CD4-positive, CD25-positive, alpha-beta regulatory T cell (primary cell): Measurements from ENCODE around the gene MCC. TPM values are rescaled to one million over a fixed set of nuclear protein-coding genes. Genes with fewer than 3 reads are reported as not detected.
A peak's percentile ranks its signal among the peaks of the same experiment; 100 is the strongest.

Experiments used
- ATAC-seq, 2 donors: fragments of 150-1000 bp; cut with Tn5 transposase; one replicate each; pipeline ENCODE4 v1.10.0; 2021; ENCODE audit warnings: low read depth in 2 of 2, moderate number of reproducible peaks in 2 of 2, moderate library complexity in 1 of 2
- DNase-seq, 3 donors: peaks; one replicate each; pipeline versions ENCODE4 v3.0.0 to v3.0.0-alpha.2; 2012 to 2022; ENCODE audit warnings: mixed read lengths in 1 of 3
- H3K27ac ChIP-seq: one replicate; pipeline ENCODE4 v1.7.0; 2013; ENCODE audit warnings: mild to moderate bottlenecking, low read length; ENCODE audit not compliant: insufficient read depth, poor library complexity, severe bottlenecking
- H3K27me3 ChIP-seq: one replicate; pipeline ENCODE4 v1.7.0; 2013; ENCODE audit warnings: low read length; ENCODE audit not compliant: control insufficient read depth, insufficient read depth
- H3K36me3 ChIP-seq: one replicate; pipeline ENCODE4 v1.7.0; 2013; ENCODE audit warnings: mild to moderate bottlenecking, low read length, moderate library complexity; ENCODE audit not compliant: control insufficient read depth, insufficient read depth
- H3K4me1 ChIP-seq: 2 replicates; pipeline ENCODE4 v1.7.0; 2013; ENCODE audit warnings: mild to moderate bottlenecking, low read length; ENCODE audit not compliant: insufficient read depth, control insufficient read depth, poor library complexity, severe bottlenecking
- H3K4me3 ChIP-seq: one replicate; pipeline ENCODE4 v1.7.0; 2013; ENCODE audit warnings: low read depth, mild to moderate bottlenecking, low read length, moderate library complexity
- H3K9me3 ChIP-seq, 2 experiments: 1 replicate in 1 of 2; 2 replicates in 1 of 2; pipeline ENCODE4 v1.7.0; 2013; ENCODE audit warnings: low read length in 2 of 2, mild to moderate bottlenecking in 1 of 2, moderate library complexity in 1 of 2; ENCODE audit not compliant: control insufficient read depth in 2 of 2
- H3K27ac Mint-ChIP-seq, 3 donors: one replicate each; pipeline ENCODE4 v1.8.0; 2020 to 2022; ENCODE audit warnings: mild to moderate bottlenecking in 3 of 3, mixed read lengths in 3 of 3, moderate library complexity in 2 of 3
- H3K27me3 Mint-ChIP-seq: one replicate; pipeline ENCODE4 v1.8.0; 2022; ENCODE audit warnings: mild to moderate bottlenecking, mixed read lengths
- H3K36me3 Mint-ChIP-seq: one replicate; pipeline ENCODE4 v1.8.0; 2020; ENCODE audit warnings: mixed read lengths
- H3K4me1 Mint-ChIP-seq, 4 donors: one replicate each; pipeline ENCODE4 v1.8.0; 2020 to 2022; ENCODE audit warnings: mixed read lengths in 4 of 4, mild to moderate bottlenecking in 1 of 4
- H3K4me3 Mint-ChIP-seq, 4 donors: one replicate each; pipeline ENCODE4 v1.8.0; 2020 to 2022; ENCODE audit warnings: mild to moderate bottlenecking in 4 of 4, mixed read lengths in 4 of 4, moderate library complexity in 3 of 4
- H3K9me3 Mint-ChIP-seq, 7 donors: one replicate each; pipeline ENCODE4 v1.8.0; 2020 to 2022; ENCODE audit warnings: mixed read lengths in 7 of 7, mild to moderate bottlenecking in 3 of 7, moderate library complexity in 2 of 7
- polyA plus RNA-seq, 4 donors: library from polyadenylated mRNA; unstranded; fragments of 300-500 nt; fragmentation: Illumina TruSeq; gene quantifications; one replicate each; pipeline ENCODE4 v1.2.3, GENCODE V29; 2021
- total RNA-seq: library from RNA; stranded (reverse); gene quantifications from one replicate; pipeline ENCODE4 v1.2.3, GENCODE V29; 2022

Gene MCC
- total and polyA plus RNA-seq, 5 donors from 2014 or later = 0.47 to 11.1 (median 3.4) TPM

DNA sequence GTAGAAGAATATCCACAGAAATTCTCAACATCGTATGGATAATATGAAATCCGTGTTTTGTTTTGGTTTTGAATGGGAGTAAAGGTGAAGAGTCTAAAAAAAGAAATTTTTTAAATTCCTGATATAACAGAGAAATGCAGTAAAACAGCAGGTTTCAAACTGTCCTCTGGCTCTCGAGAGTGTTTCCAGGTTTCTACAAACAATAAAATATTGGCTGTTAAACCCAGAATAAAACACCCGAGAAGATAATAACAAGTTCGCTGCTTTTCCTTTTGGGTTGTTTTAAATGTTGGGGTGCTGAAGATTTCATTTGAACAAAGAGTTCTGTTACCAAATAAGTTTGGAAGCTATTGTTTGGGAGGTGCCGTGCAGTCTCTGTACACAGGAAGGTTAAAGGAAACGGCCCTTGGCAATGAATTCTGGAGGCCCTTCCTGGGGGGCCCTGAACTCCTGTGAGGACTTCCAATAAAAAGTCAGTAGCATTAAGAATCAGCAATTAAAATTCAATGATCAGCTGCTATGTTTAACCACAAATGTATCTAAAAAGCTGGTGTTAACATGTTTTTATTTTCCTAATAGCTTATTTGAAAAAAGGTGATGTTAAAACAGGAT, 269.2 kb downstream of the MCC start:
- Histone ChIP-seq H3K27ac (no peak overlapping the region), H3K4me3 (no peak overlapping the region), H3K27me3 (no peaks in the 10 kb centered on the region), H3K4me1 (no peaks in the 10 kb centered on the region), H3K9me3 (no peaks in the 10 kb centered on the region), H3K36me3 (no peaks in the 10 kb centered on the region)
- Mint-ChIP-seq H3K36me3 (no peaks in the 10 kb centered on the region), H3K27ac (peak overlapping the region in 1 of 3 donors; percentile 70), H3K9me3 (no peaks in the 10 kb centered on the region), H3K4me1 (peaks cover 0 to 3% (median 0%) of the 10 kb centered on the region in 4 donors), H3K27me3 (no peaks in the 10 kb centered on the region), H3K4me3 (no peak overlapping the region)
- no peak for ATAC-seq
- no peak for DNase-seq

DNA sequence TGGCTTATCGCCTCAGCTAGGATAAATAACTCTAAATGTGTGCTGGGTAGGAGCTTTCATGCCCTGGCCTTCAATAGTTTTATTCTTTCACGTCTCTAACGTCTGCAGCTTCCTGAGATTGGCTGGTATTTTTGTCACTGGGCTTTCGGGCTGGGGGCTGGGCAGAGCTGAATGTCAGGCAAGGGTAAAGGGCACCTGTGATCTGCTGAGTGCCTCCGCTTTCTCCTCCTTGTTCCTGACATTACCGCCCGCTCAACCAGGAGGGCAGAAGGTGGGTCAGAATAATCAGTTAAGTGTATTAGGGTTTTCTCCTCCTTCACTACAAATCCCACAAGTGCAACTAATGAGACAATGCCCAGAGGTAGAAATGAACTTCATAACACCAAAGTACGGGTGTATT, 270.1 kb downstream of the MCC start:
- H3K4me3 ChIP-seq = no peak overlapping the region
- no peaks in the 10 kb centered on the region for H3K4me1 ChIP-seq
- DNase-seq = no peak
- no peak for ATAC-seq
- Mint-ChIP-seq H3K4me1 (peaks cover 0 to 3% (median 0%) of the 10 kb centered on the region in 4 donors), H3K36me3 (no peaks in the 10 kb centered on the region), H3K9me3 (no peaks in the 10 kb centered on the region), H3K27me3 (no peaks in the 10 kb centered on the region), H3K27ac (no peak overlapping the region), H3K4me3 (no peak overlapping the region)
- H3K27ac ChIP-seq = no peak overlapping the region
- H3K9me3 ChIP-seq = no peaks in the 10 kb centered on the region
- H3K36me3 ChIP-seq = no peaks in the 10 kb centered on the region
- H3K27me3 ChIP-seq = no peaks in the 10 kb centered on the region

DNA sequence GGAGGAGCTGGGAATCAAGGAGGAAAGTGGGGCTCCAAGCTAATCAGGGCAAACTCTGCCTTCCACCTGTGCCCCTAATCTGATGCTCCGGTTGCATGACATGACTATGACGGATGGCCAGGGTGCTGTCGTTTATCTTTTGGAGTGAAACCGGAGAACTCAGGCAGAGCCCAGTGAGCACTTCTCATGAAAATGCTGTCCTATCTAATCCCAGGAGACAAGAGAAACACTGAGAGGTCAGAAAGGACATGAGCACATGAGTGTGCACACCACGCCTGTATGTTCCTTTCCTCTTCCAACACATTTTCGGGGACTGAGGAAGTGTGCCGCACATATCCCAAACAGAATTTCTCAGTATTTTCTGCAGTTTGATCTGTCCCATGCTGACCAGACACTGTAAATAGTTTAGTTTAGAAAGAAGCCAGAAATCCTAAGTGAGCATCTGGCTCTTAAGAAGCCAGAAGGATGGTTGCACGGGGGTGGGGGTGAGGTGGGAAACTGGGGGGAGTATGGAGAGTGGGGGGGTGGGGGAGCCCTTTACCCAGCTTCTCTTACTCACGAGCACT, 270.6 kb downstream of the MCC start:
- Histone ChIP-seq H3K27me3 (no peaks in the 10 kb centered on the region), H3K36me3 (no peaks in the 10 kb centered on the region), H3K4me1 (no peaks in the 10 kb centered on the region), H3K9me3 (no peaks in the 10 kb centered on the region), H3K27ac (no peak overlapping the region), H3K4me3 (no peak overlapping the region)
- H3K36me3 Mint-ChIP-seq = no peaks in the 10 kb centered on the region
- DNase-seq = no peak
- H3K9me3 Mint-ChIP-seq = no peaks in the 10 kb centered on the region
- no peak for ATAC-seq
- no peak overlapping the region for H3K27ac Mint-ChIP-seq
- H3K27me3 Mint-ChIP-seq = no peaks in the 10 kb centered on the region
- peaks cover 0 to 3% (median 0%) of the 10 kb centered on the region in 4 donors for H3K4me1 Mint-ChIP-seq
- no peak overlapping the region for H3K4me3 Mint-ChIP-seq

DNA sequence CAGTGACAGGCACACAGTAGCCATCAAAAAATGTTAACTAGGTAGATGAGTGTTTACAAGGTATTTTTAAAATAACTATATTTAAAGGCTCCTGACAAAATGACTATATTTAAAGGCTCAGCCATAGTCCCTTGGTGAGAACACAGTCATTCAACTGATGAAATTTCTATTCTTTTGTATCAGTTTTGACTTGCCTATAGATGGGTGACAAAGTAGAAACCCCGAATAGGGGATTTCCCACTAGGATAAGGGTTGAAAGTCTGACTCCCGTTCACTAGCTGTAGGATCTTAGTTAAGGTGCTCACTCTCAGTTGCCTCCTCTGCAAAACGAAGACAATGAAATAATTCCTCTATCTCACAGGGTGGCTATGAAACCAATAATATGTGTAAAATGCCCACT, 271.7 kb downstream of the MCC start:
- DNase-seq = no peak
- Histone ChIP-seq H3K4me3 (no peak overlapping the region), H3K27me3 (no peaks in the 10 kb centered on the region), H3K27ac (no peak overlapping the region), H3K36me3 (no peaks in the 10 kb centered on the region), H3K9me3 (no peaks in the 10 kb centered on the region), H3K4me1 (no peaks in the 10 kb centered on the region)
- Mint-ChIP-seq H3K4me1 (peaks cover 0 to 3% (median 0%) of the 10 kb centered on the region in 4 donors), H3K27me3 (no peaks in the 10 kb centered on the region), H3K36me3 (no peaks in the 10 kb centered on the region), H3K27ac (no peak overlapping the region), H3K4me3 (no peak overlapping the region), H3K9me3 (no peaks in the 10 kb centered on the region)
- no peak for ATAC-seq

DNA sequence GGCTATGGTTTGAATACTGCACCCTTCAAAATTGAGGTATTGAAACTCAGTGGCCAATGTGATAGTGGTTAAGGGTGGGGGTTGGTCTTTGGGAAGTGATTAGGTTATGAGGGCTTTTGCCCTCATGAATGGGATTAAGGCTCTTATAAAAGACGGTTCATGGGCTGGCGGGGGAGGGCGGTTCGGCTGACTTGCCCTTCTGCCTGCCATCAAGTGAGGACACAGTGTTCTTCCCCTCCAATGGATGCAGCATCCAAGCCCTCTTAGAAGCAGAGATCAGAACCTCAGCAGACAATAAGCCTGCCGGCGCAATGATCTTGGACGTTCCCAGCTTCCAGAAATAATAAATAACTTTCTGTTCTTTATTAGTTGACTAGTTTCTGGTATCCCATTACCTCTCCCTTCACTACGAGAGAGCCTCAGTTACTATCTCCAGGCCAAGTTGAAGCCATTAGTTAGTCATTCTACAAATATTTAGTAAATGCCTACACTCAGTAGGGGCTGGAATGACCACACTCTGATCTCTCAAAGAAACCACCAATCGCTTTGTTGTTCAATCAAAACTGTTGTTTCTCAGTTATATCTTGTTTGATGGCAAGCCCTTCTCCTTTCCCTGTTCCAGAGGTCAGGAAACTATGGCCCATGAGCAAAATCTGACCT, 272.7 kb downstream of the MCC start:
- DNase-seq = no peak
- Histone ChIP-seq H3K4me1 (no peaks in the 10 kb centered on the region), H3K36me3 (no peaks in the 10 kb centered on the region), H3K27me3 (no peaks in the 10 kb centered on the region), H3K27ac (no peak overlapping the region), H3K4me3 (no peak overlapping the region), H3K9me3 (no peaks in the 10 kb centered on the region)
- Mint-ChIP-seq H3K4me1 (peaks cover 0 to 3% (median 0%) of the 10 kb centered on the region in 4 donors), H3K4me3 (no peak overlapping the region), H3K27me3 (peaks cover 5% of the 10 kb centered on the region), H3K27ac (no peak overlapping the region), H3K9me3 (no peaks in the 10 kb centered on the region), H3K36me3 (no peaks in the 10 kb centered on the region)
- ATAC-seq = no peak

DNA sequence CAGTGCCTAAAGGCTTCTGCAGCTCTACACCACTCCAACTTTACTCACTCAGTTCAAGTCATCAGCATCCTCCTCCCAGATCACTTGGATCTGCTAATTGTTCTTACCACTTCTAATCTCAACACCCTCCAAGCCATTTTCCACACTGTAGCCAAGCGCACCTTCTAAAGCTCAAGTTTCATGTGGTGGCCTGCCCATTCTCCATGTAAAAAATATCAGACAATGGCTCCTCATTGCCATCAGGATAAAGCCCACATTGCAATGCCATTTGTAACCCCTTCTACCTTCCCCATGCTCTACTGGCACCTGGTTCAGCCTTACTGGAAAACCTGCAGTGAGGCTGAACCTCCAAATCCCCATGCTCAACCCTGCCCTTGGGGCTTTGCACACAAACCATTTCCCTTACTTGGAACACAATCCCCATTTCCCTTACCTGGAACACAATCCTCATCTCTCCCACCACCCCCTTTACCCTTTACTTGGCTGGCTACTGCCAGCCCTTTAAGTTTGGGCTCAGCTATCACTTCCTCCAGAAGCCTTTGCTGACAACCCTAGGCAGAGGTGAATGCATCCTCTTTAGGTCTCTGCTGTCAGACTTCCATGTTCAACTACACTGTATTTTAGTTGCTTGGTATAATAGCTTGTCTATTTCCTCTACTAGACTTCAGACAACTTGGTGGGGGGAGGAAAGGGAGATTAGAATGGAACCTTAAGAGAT, 273.5 kb downstream of the MCC start:
- H3K9me3 ChIP-seq = no peaks in the 10 kb centered on the region
- H3K36me3 ChIP-seq = no peaks in the 10 kb centered on the region
- H3K27me3 ChIP-seq = no peaks in the 10 kb centered on the region
- no peak overlapping the region for H3K27ac ChIP-seq
- Mint-ChIP-seq H3K36me3 (no peaks in the 10 kb centered on the region), H3K4me1 (peaks cover 0 to 3% (median 0%) of the 10 kb centered on the region in 4 donors), H3K27ac (no peak overlapping the region), H3K9me3 (no peaks in the 10 kb centered on the region), H3K27me3 (peaks cover 5% of the 10 kb centered on the region), H3K4me3 (no peak overlapping the region)
- H3K4me3 ChIP-seq = no peak overlapping the region
- no peak for DNase-seq
- H3K4me1 ChIP-seq = no peaks in the 10 kb centered on the region
- ATAC-seq = peak in 1 of 2 donors; percentile 36

DNA sequence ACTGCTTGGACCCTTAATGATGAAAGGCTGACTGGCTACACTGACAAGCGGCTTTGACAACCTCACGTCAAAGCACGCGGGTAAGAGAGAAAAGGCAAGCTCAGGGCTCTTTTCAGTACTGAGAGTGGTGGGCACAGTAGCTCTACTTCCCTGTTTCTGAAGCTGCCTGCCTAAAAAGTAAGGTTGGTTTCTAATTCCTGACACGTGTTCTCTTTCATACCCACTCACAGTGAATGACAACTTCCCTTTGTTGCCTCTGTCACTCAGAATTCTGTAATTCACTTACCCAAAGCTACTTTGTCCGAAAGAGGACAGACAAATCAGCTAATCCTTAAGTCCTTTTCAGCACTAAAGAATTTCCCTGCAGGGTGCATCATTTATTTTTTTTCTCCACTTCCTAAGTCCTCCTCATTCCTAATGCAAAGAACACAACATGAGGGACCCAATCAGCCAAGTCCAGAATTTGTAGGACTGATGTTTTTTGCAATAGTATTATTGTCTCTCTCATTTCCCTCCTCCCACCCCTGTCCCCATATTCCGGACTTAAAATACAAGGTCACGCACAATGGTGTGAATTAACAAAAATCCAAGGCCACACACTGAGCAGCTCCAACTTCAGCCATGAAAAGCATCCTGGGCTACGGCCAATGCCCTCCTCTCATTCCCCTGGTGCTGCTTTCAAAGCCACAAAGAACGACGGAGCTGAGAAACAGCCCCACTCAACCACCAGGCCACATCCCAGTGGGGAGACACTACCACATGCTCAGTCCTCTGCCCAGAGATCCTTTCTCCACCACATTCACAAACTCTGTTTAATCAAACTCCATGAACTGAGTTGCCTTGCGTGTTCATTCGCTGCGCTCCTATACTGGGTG, 274.5 kb downstream of the MCC start:
- no peak overlapping the region for H3K27ac ChIP-seq
- Mint-ChIP-seq H3K9me3 (peaks cover 0 to 2% (median 0%) of the 10 kb centered on the region in 7 donors), H3K4me1 (peaks cover 0 to 3% (median 0%) of the 10 kb centered on the region in 4 donors), H3K36me3 (no peaks in the 10 kb centered on the region), H3K27me3 (peaks cover 5% of the 10 kb centered on the region), H3K27ac (no peak overlapping the region), H3K4me3 (no peak overlapping the region)
- no peaks in the 10 kb centered on the region for H3K27me3 ChIP-seq
- H3K4me1 ChIP-seq = no peaks in the 10 kb centered on the region
- H3K4me3 ChIP-seq = no peak overlapping the region
- no peaks in the 10 kb centered on the region for H3K9me3 ChIP-seq
- no peak for DNase-seq
- no peak for ATAC-seq
- no peaks in the 10 kb centered on the region for H3K36me3 ChIP-seq
